Prostate gland (tissue), 2 donors: ENCODE data around the gene SPCS2.

Experiments
- CTCF ChIP-seq, 4 experiments: fragments of 200-600 bp in 2 of 4; fragments of 450-650 bp in 2 of 4; sonication (generic) in 2 of 4; IDR thresholded peaks; 1 replicate in 3 of 4; 2 replicates in 1 of 4; pipeline ENCODE4 v1.5.1; 2016 to 2019; ENCODE audit warnings: antibody characterized with exemption in 4 of 4, mild to moderate bottlenecking in 2 of 4, moderate library complexity in 2 of 4
- POLR2A ChIP-seq: fragments of 450-650 bp; IDR thresholded peaks from one replicate; pipeline ENCODE4 v1.6.1; 2016; ENCODE audit warnings: antibody characterized with exemption, mild to moderate bottlenecking
- POLR2AphosphoS5 ChIP-seq: sonication (generic); formaldehyde crosslinking; IDR thresholded peaks from one replicate; pipeline ENCODE4 v1.6.1; 2017; ENCODE audit warnings: antibody characterized with exemption

GRCh38 chr11:74989260-74989638 is 40.2 kb downstream of the SPCS2 start:
- TF ChIP-seq CTCF (IDR thresholded peaks at IDR 0.05) (no peak), POLR2A (no peak), POLR2AphosphoS5 (no peak)
